GM12878 (cell line): Measurements from ENCODE around the gene DTD1. TPM values are rescaled to one million over a fixed set of nuclear protein-coding genes. Genes with fewer than 3 reads are reported as not detected.

ENCODE experiments used
- ATAC-seq: fragments of 200-7000 bp; cut with Tn5 transposase; 3 replicates; pipeline ENCODE4 v1.9.1; 2020; ENCODE audit warnings: mild to moderate bottlenecking, moderate library complexity
- Bru-seq: library from RNA; stranded (reverse); fragments of 400-500 nt; gene quantifications from one replicate; lab custom pipeline; 2021; lab: Mats Ljungman, UMichigan
- BruChase-seq, 2 experiments: library from RNA; stranded (reverse); fragments of 400-500 nt; gene quantifications; one replicate each; lab custom pipeline; 2021; lab: Mats Ljungman, UMichigan
- BruUV-seq: library from RNA; stranded (reverse); fragments of 400-500 nt; replicated peaks from 2 replicates; lab custom pipeline; 2021; lab: Mats Ljungman, UMichigan
- CTCF ChIA-PET: fragments of 300-600 bp; sonication (Branson Sonifier 250); formaldehyde crosslinking; extraction: SDS; loops from one replicate; lab custom pipeline; 2021; ENCODE audit warnings: inconsistent platforms; lab: Yijun Ruan, JAX
- POLR2A ChIA-PET: fragments of 350-600 bp; formaldehyde crosslinking; extraction: SDS; loops from one replicate; lab custom pipeline; 2021; ENCODE audit warnings: inconsistent platforms; lab: Charles Lee
- RAD21 ChIA-PET: fragments of 300-600 bp; sonication (Branson Sonifier 250); formaldehyde crosslinking; loops from one replicate; lab custom pipeline; 2023; ENCODE audit warnings: antibody characterized with exemption; ENCODE audit not compliant: unreplicated experiment; lab: Charles Lee
- SMC1A ChIA-PET: fragments of 300-600 bp; sonication (Branson Sonifier 250); formaldehyde crosslinking; loops from one replicate; lab custom pipeline; 2023; ENCODE audit not compliant: unreplicated experiment, uncharacterized antibody; lab: Charles Lee
- DNase-seq: peaks from one replicate; pipeline ENCODE4 v3.0.0-alpha.2; 2011; ENCODE audit warnings: low read depth, low spot score
- FAIRE-seq: peaks from 3 replicates; lab custom pipeline; 2011; peaks lifted over from hg19 to GRCh38; lab: Jason Lieb, UNC
- H2AFZ ChIP-seq: 2 replicates; pipeline ENCODE4 v1.6.0; 2011; ENCODE audit warnings: low read depth, low read length, control low read depth; ENCODE audit not compliant: control insufficient read depth
- H3K27ac ChIP-seq: 2 replicates; pipeline ENCODE4 v1.5.1; 2011; ENCODE audit warnings: control low read depth; ENCODE audit not compliant: control insufficient read depth, insufficient read depth
- H3K27me3 ChIP-seq, 2 experiments: replicated peaks in 1 of 2; 2 replicates each; pipeline versions ENCODE4 v1.6.0 to v1.6.1; 2011; ENCODE audit warnings: low read length in 1 of 2; ENCODE audit not compliant: control insufficient read depth in 2 of 2, insufficient read depth in 2 of 2
- H3K36me3 ChIP-seq, 2 experiments: 2 replicates each; pipeline ENCODE4 v1.5.1; 2011; ENCODE audit warnings: low read length in 1 of 2; ENCODE audit not compliant: control insufficient read depth in 2 of 2, insufficient read depth in 2 of 2
- H3K4me1 ChIP-seq: 2 replicates; pipeline ENCODE4 v1.6.1; 2011; ENCODE audit warnings: mild to moderate bottlenecking, low read length, moderate library complexity, mixed read lengths; ENCODE audit not compliant: control insufficient read depth, insufficient read depth
- H3K4me2 ChIP-seq: 2 replicates; pipeline ENCODE4 v1.6.0; 2011; ENCODE audit warnings: control low read depth; ENCODE audit not compliant: control insufficient read depth, insufficient read depth
- H3K4me3 ChIP-seq: fragments of 200-600 bp; sonication (generic); 2 replicates; pipeline ENCODE4 v1.5.1; 2016
- H3K79me2 ChIP-seq: 2 replicates; pipeline ENCODE4 v1.6.0; 2011; ENCODE audit warnings: low read length; ENCODE audit not compliant: control insufficient read depth, insufficient read depth
- H3K9ac ChIP-seq: 2 replicates; pipeline ENCODE4 v1.8.0; 2011; ENCODE audit warnings: low read length, control low read depth, mixed read lengths; ENCODE audit not compliant: control insufficient read depth, insufficient read depth
- H3K9me3 ChIP-seq: replicated peaks from 3 replicates; pipeline ENCODE4 v1.5.1; 2011; ENCODE audit warnings: mild to moderate bottlenecking, low read length; ENCODE audit not compliant: control insufficient read depth, insufficient read depth
- H4K20me1 ChIP-seq: 2 replicates; pipeline ENCODE4 v1.6.0; 2011; ENCODE audit not compliant: control insufficient read depth, insufficient read depth
- BHLHE40 ChIP-seq, 2 experiments: fragments of 450-650 bp in 1 of 2; IDR thresholded peaks; 2 replicates each; pipeline ENCODE4 v1.6.1; 2011 to 2017; ENCODE audit warnings: low read depth in 2 of 2, borderline replicate concordance in 1 of 2, improper control_type of control experiment in 1 of 2, low read length in 1 of 2, mild to moderate bottlenecking in 1 of 2
- CBX3 ChIP-seq: fragments of 200-600 bp; sonication (generic); IDR thresholded peaks from 2 replicates; pipeline ENCODE4 v1.6.1; 2016; ENCODE audit warnings: low read depth, borderline replicate concordance
- HCFC1 ChIP-seq: fragments of 150-350 bp; IDR thresholded peaks from 2 replicates; pipeline ENCODE4 v1.6.1; 2014; ENCODE audit warnings: low read length
- POU2F2 ChIP-seq: IDR thresholded peaks from 3 replicates; pipeline ENCODE4 v1.6.1; 2011; ENCODE audit warnings: low read depth, mild to moderate bottlenecking, low read length, borderline replicate concordance
- SP1 ChIP-seq: IDR thresholded peaks from one replicate; pipeline ENCODE4 v1.6.1; 2011; ENCODE audit warnings: low read depth, low read length
- ZBED1 ChIP-seq: IDR thresholded peaks from 2 replicates; pipeline ENCODE4 v1.6.1; 2016; ENCODE audit warnings: borderline replicate concordance
- ZBTB11 ChIP-seq: fragments of 450-650 bp; formaldehyde crosslinking; IDR thresholded peaks from 2 replicates; pipeline ENCODE4 v1.5.0; 2022; ENCODE audit warnings: mild to moderate bottlenecking, missing genetic modification characterization
- ZZZ3 ChIP-seq: IDR thresholded peaks from 2 replicates; pipeline ENCODE4 v1.6.1; 2011; ENCODE audit warnings: low read depth; ENCODE audit not compliant: control insufficient read depth, insufficient read length
- WGBS: methylation state at CpG from one replicate; pipeline ENCODE4 v1.1.6; 2016; ENCODE audit warnings: low lambda C conversion rate; ENCODE audit not compliant: insufficient replicate concordance, insufficient coverage; ENCODE audit errors: missing lambda C conversion rate; 5-methylcytosine and 5-hydroxymethylcytosine counted together
- in situ Hi-C: fragments of 300-500 bp; cut with MboI; formaldehyde crosslinking; loops from 9 replicates; pipeline ENCODE4 v1.14.3; 2018; ENCODE audit warnings: mixed read lengths
- intact Hi-C: fragments of 100-400 bp; cut with micrococcal nuclease; formaldehyde crosslinking; loops from one replicate; pipeline ENCODE4 v1.14.2; 2022; ENCODE audit not compliant: unreplicated experiment
- long read RNA-seq, 2 experiments: library from polyadenylated mRNA; unstranded; transcript quantifications; one replicate each; pipeline ENCODE4 v2.0.0, GENCODE V29; 2019 to 2020
- polyA minus RNA-seq, 3 experiments: library from RNA; depleted of rRNA, polyadenylated mRNA; stranded (reverse); fragments of >200 nt; gene quantifications; 2 replicates each; pipeline ENCODE4 v1.2.3, GENCODE V29; 2011
- polyA plus RNA-seq, 11 experiments: library from polyadenylated mRNA; depleted of rRNA in 4 of 11; unstranded in 6 of 11; stranded (reverse) in 5 of 11; fragments of >200 nt; fragmentation: Nextera tagmentation in 4 of 11; fragmentation: Illumina TruSeq in 1 of 11; extraction: Ambion mirVana in 4 of 11; extraction: Trizol in 1 of 11; gene quantifications; 1 replicate in 1 of 11; 2 replicates in 10 of 11; pipeline versions ENCODE4 v1.2.1 to v1.2.3, GENCODE V29; 2011 to 2016; ENCODE audit warnings: inconsistent platforms in 2 of 11, missing spikeins in 2 of 11, low read depth in 1 of 11
- total RNA-seq, 4 experiments: library from RNA; depleted of rRNA in 3 of 4; stranded (reverse); fragments of >200 nt in 3 of 4; fragmentation: Illumina TruSeq in 1 of 4; extraction: Trizol in 1 of 4; gene quantifications; 2 replicates each; pipeline versions ENCODE4 v1.2.1 to v1.2.3, GENCODE V29; 2013 to 2021

Gene DTD1, protein sequence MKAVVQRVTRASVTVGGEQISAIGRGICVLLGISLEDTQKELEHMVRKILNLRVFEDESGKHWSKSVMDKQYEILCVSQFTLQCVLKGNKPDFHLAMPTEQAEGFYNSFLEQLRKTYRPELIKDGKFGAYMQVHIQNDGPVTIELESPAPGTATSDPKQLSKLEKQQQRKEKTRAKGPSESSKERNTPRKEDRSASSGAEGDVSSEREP
- total RNA-seq (2013; cell fraction: nucleolus; rRNA removed), result 38.1 and 38.2 TPM in 2 replicates
- total RNA-seq (2014; rRNA removed), result 63.1 and 72.6 TPM in 2 replicates
- 63.1 and 67.2 TPM in 2 replicates for total RNA-seq (2014; rRNA removed; fragmentation: Illumina TruSeq; extraction: Trizol)
- total RNA-seq (2021), result 60.3 and 62.1 TPM in 2 replicates
- 29.5 TPM for polyA plus RNA-seq (2011; ENCODE audit: low read depth)
- 64.6 and 65.2 TPM in 2 replicates for polyA plus RNA-seq (2011; rRNA removed)
- polyA plus RNA-seq (2011; cell fraction: cytosol; rRNA removed), result 68.6 and 70.5 TPM in 2 replicates
- 28.2 and 29.4 TPM in 2 replicates for polyA plus RNA-seq (2011; cell fraction: nucleus; rRNA removed)
- 40.0 and 45.6 TPM in 2 replicates for polyA plus RNA-seq (2012)
- polyA plus RNA-seq (2014; fragmentation: Illumina TruSeq; extraction: Trizol), result 43.3 and 63.6 TPM in 2 replicates
- polyA plus RNA-seq (2014; fragmentation: Nextera tagmentation; extraction: Ambion mirVana), result 10 to 100 TPM; 24.3 to 35.5 TPM
- polyA plus RNA-seq (2014; rRNA removed), result 74.7 and 78.5 TPM in 2 replicates
- 10 to 100 TPM; 88.1 to 99.8 TPM for polyA plus RNA-seq (2016; fragmentation: Nextera tagmentation; extraction: Ambion mirVana)
- 39.8 and 45.2 TPM in 2 replicates for polyA minus RNA-seq (2011; rRNA and poly(A)+ RNA removed)
- polyA minus RNA-seq (2011; cell fraction: cytosol; rRNA and poly(A)+ RNA removed), result 17.6 and 17.9 TPM in 2 replicates
- 11.1 and 18.8 TPM in 2 replicates for polyA minus RNA-seq (2011; cell fraction: nucleus; rRNA and poly(A)+ RNA removed)
- percentile 62 among the genes with signal in this experiment for Bru-seq, nascent RNA
- BruChase-seq, experiment 1, labeled RNA remaining after a 6-hour chase, result percentile 65 among the genes with signal in this experiment
- BruChase-seq, experiment 2, labeled RNA remaining after a 2-hour chase, result percentile 60 among the genes with signal in this experiment
- long read RNA-seq, experiment 1, transcript DTD1-202 (5 exons, 2,890 nt), result minor isoform, 6 of 60 reads
- long read RNA-seq, experiment 1, transcript DTD1-201 (6 exons, 1,387 nt), result major isoform, 53 of 60 reads
- long read RNA-seq, experiment 1, partial matches to known transcripts, result 0 of 60 reads
- long read RNA-seq, experiment 1, other reads (novel, unspliced or antisense), result 1 of 60 reads
- long read RNA-seq, experiment 2, transcript DTD1-201 (6 exons, 1,387 nt), result major isoform, 253 of 264 reads
- long read RNA-seq, experiment 2, partial matches to known transcripts, result 4 of 264 reads
- long read RNA-seq, experiment 2, other reads (novel, unspliced or antisense), result 6 of 264 reads

DNA sequence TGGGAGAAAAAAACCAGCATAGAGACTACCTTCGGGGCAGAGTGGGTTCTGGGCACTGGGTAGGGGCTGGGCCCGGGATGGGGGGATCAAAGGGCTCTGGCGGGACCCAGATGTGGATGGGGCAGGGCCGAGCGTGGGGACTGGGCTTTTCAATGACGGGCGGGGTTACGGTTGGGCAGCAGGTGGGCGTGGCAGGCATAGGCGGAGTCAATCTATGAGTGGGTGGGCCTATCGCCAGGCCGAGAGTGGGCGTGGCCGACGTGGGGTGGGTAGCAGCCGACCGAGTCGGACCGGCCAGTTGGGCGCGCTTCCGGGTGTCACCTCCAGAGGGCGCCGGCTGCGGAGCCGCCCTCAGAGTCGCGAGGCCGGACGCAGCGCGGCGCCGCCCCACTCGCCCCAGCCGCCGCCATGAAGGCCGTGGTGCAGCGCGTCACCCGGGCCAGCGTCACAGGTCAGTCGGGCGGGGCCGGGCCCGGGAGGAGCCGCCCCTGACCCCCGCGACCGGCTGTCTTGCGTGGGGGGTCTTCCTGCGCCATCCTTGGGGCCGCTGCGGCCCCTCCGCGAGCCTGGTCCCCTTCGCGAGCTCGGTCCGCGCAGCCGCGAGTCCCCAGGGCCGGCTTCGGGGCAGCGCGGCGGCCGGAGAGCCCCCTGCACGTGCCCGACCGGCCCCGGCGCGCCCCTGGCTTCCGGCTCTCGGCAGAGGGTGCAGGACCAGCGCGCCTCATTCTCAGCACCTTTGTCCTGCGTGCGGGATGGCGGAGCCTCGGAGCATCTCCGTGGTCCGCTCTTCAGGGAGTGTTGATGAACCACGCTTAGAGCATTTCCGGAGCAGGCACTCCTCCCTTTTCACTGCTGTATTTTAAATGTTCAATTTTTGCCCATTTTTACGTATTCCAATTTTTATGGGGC lies at the start of gene DTD1:
Gene DTD1, plus strand, starts transcription at position 390 of the 909 bp plus-strand sequence. Its CDS starts 19 bp downstream, at position 409.
- under 1% methylated on average over 66 of the region's 88 CpGs for WGBS
- Histone ChIP-seq H3K9me3 (no peaks in the 10 kb centered on the region), H4K20me1 (no peaks in the 10 kb centered on the region), H3K4me2 (peak within 1 kb of the TSS; percentile 66), H3K27me3 (no peaks in the 10 kb centered on the region), H3K4me1 (no peaks in the 10 kb centered on the region), H3K27ac (peak within 1 kb of the TSS; percentile 65), H3K4me3 (peak within 1 kb of the TSS; percentile 92), H2AFZ (peak within 1 kb of the TSS; percentile 78), H3K79me2 (peaks cover 19% of the 10 kb centered on the region), H3K9ac (peak within 1 kb of the TSS; percentile 76), H3K36me3 (no peaks in the 10 kb centered on the region)
- POLR2A ChIA-PET, result interaction anchor here (0.6 to 1.3 kb wide), 4 partner anchors 17 to 81 kb away, joined by 3 to 7 read pairs (median 4); partner anchors contain the start of gene SEC23B
- in situ Hi-C loops, result loop anchor here (25.0 kb wide), 1 partner anchor 1424 kb away; the partner anchor contains the start of gene NAA20
- SMC1A ChIA-PET, result interaction anchor here (0.6 to 1.9 kb wide), 4 partner anchors 51 to 485 kb away, joined by 3 to 5 read pairs (median 4); no protein-coding TSS in a partner anchor
- no TSS peak for BruUV-seq
- DNase-seq (peak; percentile 57), ATAC-seq (peak; percentile 94), FAIRE-seq (peak; percentile 96)
- RAD21 ChIA-PET, result interaction anchor here (0.9 to 1.2 kb wide), 2 partner anchors 21 to 91 kb away, joined by 3 to 5 read pairs; partner anchors contain the start of genes RBBP9 and SMIM26
- intact Hi-C loops, result loop anchor here (2.0 to 5.0 kb wide), 2 partner anchors 21 to 81 kb away; partner anchors contain the start of genes SEC23B and SMIM26
- CTCF ChIA-PET, result interaction anchor here (0.6 to 1.9 kb wide), 8 partner anchors 8 to 176 kb away, joined by 3 to 7 read pairs (median 4); partner anchors contain the start of gene SMIM26
- TF ChIP-seq ZBED1 (peak; percentile 72; the same call in 1 of the 2 replicates), ZBTB11 (CRISPR knock-in tag) (peak; percentile 84), CBX3 (no peak), HCFC1 (peak; percentile 54), POU2F2 (peak; percentile 31; the same call in 1 of the 3 replicates), ZZZ3 (no peak), BHLHE40 (IDR thresholded peaks at IDR 0.05; ENCODE audit: borderline replicate concordance in 1 of 2, low read depth in 2 of 2, low read length in 1 of 2) (peak; percentile 97 to 100), SP1 (peak; percentile 75)
